GM12873 (cell line): Measurements from ENCODE around the gene TKFC.

Experiments used
- CTCF ChIP-seq: IDR thresholded peaks from 2 replicates; pipeline ENCODE4 v1.5.1; 2012; ENCODE audit warnings: low read depth, mild to moderate bottlenecking, moderate library complexity, low read length, control low read depth; ENCODE audit not compliant: insufficient read depth; ENCODE audit errors: missing control alignments

Gene TKFC

DNA sequence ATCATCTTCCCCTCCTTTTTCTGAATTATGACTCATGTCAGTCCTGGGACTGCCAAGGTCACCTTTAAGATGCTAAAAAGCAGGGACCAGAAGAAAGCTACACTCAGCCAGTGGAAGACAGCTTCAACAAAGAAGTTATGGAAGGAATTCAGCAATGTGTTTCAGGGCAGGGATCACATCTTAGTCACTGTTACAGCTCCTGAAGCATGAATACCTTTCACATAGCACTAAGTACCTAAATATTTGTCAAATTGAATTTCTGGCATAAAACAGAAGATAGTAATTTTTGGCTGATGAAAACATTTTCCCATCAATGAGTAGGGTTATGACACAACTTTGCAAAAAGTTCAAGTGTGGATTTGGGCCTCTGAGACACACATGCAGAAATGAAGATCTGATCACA, 5.4 kb upstream of the TKFC start:
- TF ChIP-seq CTCF = no peak

DNA sequence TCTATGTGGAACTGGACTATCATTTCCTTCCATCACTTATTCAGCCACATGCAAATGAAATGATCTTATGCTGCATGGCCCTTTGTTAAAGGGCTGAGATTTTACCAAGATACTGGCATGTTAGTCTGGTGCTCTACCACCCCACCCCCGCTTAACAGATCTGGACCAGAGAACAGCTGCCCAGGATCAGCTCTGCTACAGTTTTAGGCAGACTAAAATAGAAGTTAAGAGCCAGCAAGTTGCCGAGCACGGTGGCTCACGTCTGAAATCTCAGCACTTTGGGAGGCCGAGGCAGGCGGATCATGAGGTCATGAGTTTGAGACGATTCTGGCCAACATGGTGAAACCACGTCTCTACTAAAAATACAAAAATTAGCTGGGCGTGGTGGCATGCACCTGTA, 4.7 kb upstream of the TKFC start:
- TF ChIP-seq CTCF = no peak

DNA sequence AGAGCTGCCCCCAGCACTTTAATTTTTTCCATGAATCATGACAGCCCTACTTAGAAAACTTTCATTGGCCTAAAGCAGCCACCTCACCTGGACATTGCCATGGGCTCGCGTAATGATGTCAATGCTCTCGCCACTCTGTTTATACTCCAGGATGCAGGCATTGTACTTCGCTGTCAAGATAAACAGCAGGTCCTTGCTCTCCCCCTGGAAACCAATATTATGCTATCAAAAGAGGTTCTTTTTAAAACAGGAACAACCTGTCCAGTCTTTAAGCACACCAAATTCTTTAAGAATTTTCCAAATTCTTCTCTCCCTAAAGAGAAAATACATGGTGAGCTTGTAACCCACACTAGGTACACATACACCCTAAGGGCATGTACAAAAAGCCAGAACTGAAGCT, 3.2 kb upstream of the TKFC start:
- TF ChIP-seq CTCF = no peak

DNA sequence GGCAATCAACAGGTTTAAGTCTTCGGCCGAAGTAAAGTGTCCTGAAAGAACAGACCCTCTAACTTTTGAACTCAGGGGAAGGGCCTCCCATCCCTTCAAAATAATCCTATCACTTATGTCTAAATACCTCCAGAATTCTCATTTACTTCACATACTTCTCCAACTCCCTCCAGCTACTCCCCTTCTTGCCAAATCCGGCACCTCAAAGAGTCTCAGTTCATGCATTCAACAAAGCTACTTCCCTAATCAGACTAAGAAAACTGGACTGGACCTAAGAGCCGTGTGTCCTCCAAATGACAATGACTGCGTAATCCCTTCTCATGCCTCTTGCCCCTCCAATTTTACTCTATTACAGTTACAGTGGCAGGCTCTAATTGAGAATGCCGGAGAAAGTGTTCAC, 1.4 kb upstream of the TKFC start:
- no peak for TF ChIP-seq CTCF

DNA sequence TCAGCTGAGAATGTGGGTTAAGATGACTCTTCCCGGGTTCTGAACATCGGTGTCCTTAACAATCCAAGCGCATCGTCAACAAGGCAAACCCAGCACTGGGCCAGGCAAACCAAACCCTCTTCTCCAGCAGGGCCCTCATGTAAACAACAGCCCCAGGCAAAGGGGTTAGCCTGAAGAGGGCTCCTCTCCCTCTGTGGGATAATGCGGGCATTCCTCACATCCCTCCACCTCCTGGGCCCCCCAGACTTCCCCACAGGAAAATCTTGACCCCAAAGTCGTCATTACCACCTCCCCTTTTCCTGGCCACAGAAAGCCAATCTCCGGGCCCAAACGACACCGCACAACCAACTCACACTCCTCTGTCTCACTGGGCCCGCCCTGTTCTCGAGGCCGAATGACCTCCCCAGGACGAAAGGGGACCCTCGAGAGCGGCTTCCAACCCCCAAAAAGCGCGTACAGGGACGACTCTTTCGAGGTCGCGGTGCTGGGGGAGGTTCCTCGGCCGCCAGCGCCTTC, 689 bp upstream of the TKFC start:
- no peak for TF ChIP-seq CTCF

- no peak for TF ChIP-seq CTCF
Observed at GRCh38 chr11:61333550-61334433, 764 bp downstream of the TKFC start.

GRCh38 chr11:61334434-61335354, 1.7 kb downstream of the TKFC start:
- no peak for TF ChIP-seq CTCF
